ENCODE results near the gene BET1. TPM values are rescaled to one million over a fixed set of nuclear protein-coding genes. Genes with fewer than 3 reads are reported as not detected.

Gene BET1
- total RNA-seq, 1 experiment from 2014 or later: 17.2 TPM

GRCh38 chr7:94049615-94050014, 45.5 kb upstream of the BET1 start:
- Histone ChIP-seq H3K36me3 (ENCODE audit: control insufficient read depth in 1 of 2, insufficient read depth in 2 of 2, low read length in 2 of 2) (no peaks in the 10 kb centered on the region), H4K20me1 (ENCODE audit: insufficient read depth) (no peaks in the 10 kb centered on the region), H3K27me3 (ENCODE audit: insufficient read depth, low read length) (peaks cover 5% of the 10 kb centered on the region; the same call in 1 of the 2 replicates), H3K9me3 (ENCODE audit: control insufficient read depth in 1 of 2, insufficient read depth in 1 of 2, low read depth in 1 of 2, low read length in 2 of 2) (no peaks in the 10 kb centered on the region), H3K79me2 (ENCODE audit: insufficient read depth, low read length) (no peaks in the 10 kb centered on the region), H2AFZ (ENCODE audit: low read depth, low read length, poor library complexity, severe bottlenecking) (no peak overlapping the region), H3K4me3 (replicated peaks in 1 of 2; ENCODE audit: low read depth in 1 of 2, low read length in 2 of 2) (no peak overlapping the region), H3K9me2 (ENCODE audit: insufficient read depth) (no peaks in the 10 kb centered on the region), H3K4me2 (ENCODE audit: low read length) (no peak overlapping the region), H3K4me1 (ENCODE audit: control insufficient read depth in 1 of 2, insufficient read depth in 2 of 2, low read length in 2 of 2) (no peaks in the 10 kb centered on the region), H3K9ac (ENCODE audit: low read length) (no peak overlapping the region), H3K27ac (ENCODE audit: low read depth, low read length) (no peak overlapping the region)
- POLR2A ChIA-PET: no interaction called here
- no peak for DNase-seq (ENCODE audit: low read depth, low spot score)
- ATAC-seq: no peak
- BruUV-seq (replicated peaks): no TSS peak
- intact Hi-C loops (cut with micrococcal nuclease): no loop called here
- no peak for TF ChIP-seq ZNF274 (IDR thresholded peaks at IDR 0.05; ENCODE audit: low read depth, low read length)
- TF ChIP-seq CEBPB (IDR thresholded peaks at IDR 0.05; ENCODE audit: low read depth): no peak
- TF ChIP-seq SP1 (IDR thresholded peaks at IDR 0.05; ENCODE audit: low read depth): no peak
- TF ChIP-seq ELF1 (IDR thresholded peaks at IDR 0.05; ENCODE audit: borderline replicate concordance, low read depth): no peak
- no peak for TF ChIP-seq POLR2AphosphoS5 (IDR thresholded peaks at IDR 0.05; ENCODE audit: low read depth, low read length)
- no peak for TF ChIP-seq SRF (IDR thresholded peaks at IDR 0.05; ENCODE audit: low read depth)
- TF ChIP-seq ZFX (IDR thresholded peaks at IDR 0.05): no peak
- TF ChIP-seq, protein P1, sequence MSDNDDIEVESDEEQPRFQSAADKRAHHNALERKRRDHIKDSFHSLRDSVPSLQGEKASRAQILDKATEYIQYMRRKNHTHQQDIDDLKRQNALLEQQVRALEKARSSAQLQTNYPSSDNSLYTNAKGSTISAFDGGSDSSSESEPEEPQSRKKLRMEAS (IDR thresholded peaks at IDR 0.05): no peak
- TF ChIP-seq, protein P2, sequence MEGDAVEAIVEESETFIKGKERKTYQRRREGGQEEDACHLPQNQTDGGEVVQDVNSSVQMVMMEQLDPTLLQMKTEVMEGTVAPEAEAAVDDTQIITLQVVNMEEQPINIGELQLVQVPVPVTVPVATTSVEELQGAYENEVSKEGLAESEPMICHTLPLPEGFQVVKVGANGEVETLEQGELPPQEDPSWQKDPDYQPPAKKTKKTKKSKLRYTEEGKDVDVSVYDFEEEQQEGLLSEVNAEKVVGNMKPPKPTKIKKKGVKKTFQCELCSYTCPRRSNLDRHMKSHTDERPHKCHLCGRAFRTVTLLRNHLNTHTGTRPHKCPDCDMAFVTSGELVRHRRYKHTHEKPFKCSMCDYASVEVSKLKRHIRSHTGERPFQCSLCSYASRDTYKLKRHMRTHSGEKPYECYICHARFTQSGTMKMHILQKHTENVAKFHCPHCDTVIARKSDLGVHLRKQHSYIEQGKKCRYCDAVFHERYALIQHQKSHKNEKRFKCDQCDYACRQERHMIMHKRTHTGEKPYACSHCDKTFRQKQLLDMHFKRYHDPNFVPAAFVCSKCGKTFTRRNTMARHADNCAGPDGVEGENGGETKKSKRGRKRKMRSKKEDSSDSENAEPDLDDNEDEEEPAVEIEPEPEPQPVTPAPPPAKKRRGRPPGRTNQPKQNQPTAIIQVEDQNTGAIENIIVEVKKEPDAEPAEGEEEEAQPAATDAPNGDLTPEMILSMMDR (IDR thresholded peaks at IDR 0.05 in 2 of 3, conservative IDR thresholded peaks at IDR 0.05 in 1 of 3; ENCODE audit: borderline replicate concordance in 1 of 3, insufficient read depth in 1 of 3, low read depth in 2 of 3, low read length in 2 of 3): no peak
- no peak for TF ChIP-seq RAD21 (IDR thresholded peaks at IDR 0.05; ENCODE audit: low read depth)
- TF ChIP-seq, protein P3, sequence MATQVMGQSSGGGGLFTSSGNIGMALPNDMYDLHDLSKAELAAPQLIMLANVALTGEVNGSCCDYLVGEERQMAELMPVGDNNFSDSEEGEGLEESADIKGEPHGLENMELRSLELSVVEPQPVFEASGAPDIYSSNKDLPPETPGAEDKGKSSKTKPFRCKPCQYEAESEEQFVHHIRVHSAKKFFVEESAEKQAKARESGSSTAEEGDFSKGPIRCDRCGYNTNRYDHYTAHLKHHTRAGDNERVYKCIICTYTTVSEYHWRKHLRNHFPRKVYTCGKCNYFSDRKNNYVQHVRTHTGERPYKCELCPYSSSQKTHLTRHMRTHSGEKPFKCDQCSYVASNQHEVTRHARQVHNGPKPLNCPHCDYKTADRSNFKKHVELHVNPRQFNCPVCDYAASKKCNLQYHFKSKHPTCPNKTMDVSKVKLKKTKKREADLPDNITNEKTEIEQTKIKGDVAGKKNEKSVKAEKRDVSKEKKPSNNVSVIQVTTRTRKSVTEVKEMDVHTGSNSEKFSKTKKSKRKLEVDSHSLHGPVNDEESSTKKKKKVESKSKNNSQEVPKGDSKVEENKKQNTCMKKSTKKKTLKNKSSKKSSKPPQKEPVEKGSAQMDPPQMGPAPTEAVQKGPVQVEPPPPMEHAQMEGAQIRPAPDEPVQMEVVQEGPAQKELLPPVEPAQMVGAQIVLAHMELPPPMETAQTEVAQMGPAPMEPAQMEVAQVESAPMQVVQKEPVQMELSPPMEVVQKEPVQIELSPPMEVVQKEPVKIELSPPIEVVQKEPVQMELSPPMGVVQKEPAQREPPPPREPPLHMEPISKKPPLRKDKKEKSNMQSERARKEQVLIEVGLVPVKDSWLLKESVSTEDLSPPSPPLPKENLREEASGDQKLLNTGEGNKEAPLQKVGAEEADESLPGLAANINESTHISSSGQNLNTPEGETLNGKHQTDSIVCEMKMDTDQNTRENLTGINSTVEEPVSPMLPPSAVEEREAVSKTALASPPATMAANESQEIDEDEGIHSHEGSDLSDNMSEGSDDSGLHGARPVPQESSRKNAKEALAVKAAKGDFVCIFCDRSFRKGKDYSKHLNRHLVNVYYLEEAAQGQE (IDR thresholded peaks at IDR 0.05; ENCODE audit: low read depth): no peak
- no peak for TF ChIP-seq EGR1 (IDR thresholded peaks at IDR 0.05; ENCODE audit: low read depth)
- TF ChIP-seq TCF7L2 (IDR thresholded peaks at IDR 0.05; ENCODE audit: borderline replicate concordance, extremely low read depth, insufficient read depth, insufficient read length): no peak
- TF ChIP-seq, protein P4, sequence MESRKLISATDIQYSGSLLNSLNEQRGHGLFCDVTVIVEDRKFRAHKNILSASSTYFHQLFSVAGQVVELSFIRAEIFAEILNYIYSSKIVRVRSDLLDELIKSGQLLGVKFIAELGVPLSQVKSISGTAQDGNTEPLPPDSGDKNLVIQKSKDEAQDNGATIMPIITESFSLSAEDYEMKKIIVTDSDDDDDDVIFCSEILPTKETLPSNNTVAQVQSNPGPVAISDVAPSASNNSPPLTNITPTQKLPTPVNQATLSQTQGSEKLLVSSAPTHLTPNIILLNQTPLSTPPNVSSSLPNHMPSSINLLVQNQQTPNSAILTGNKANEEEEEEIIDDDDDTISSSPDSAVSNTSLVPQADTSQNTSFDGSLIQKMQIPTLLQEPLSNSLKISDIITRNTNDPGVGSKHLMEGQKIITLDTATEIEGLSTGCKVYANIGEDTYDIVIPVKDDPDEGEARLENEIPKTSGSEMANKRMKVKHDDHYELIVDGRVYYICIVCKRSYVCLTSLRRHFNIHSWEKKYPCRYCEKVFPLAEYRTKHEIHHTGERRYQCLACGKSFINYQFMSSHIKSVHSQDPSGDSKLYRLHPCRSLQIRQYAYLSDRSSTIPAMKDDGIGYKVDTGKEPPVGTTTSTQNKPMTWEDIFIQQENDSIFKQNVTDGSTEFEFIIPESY (IDR thresholded peaks at IDR 0.05; ENCODE audit: extremely low read depth, insufficient replicate concordance, low read length): no peak
- no peak for TF ChIP-seq JUND (IDR thresholded peaks at IDR 0.05)
- no peak for TF ChIP-seq CBX3 (IDR thresholded peaks at IDR 0.05; ENCODE audit: low read depth)
- CTCF ChIA-PET: no interaction called here
- RAD21 ChIA-PET (ENCODE audit: low non-redundant PET in 1 of 2, low total read pairs in 2 of 2, uncharacterized antibody in 2 of 2, unreplicated experiment in 2 of 2): no interaction called here

Data from HCT116 (cell line).